HEK293 (cell line): Measurements from ENCODE around the gene CIC.

Experiments used
- CTCF ChIA-PET: fragments of 350-600 bp; formaldehyde crosslinking; extraction: SDS; loops from one replicate; lab custom pipeline; 2021; ENCODE audit warnings: antibody characterized with exemption; lab: Yijun Ruan, JAX
- POLR2A ChIA-PET: fragments of 300-600 bp; formaldehyde crosslinking; extraction: SDS; loops from one replicate; lab custom pipeline; 2020; ENCODE audit warnings: antibody characterized with exemption, inconsistent platforms; lab: Yijun Ruan, JAX
- H3K27ac ChIP-seq: fragments of 200-500 bp; sonication (Bioruptor generic); 2 replicates; pipeline ENCODE4 v1.5.1; 2014; ENCODE audit warnings: low read depth, low read length, control low read depth, inconsistent platforms; ENCODE audit errors: extremely low read depth
- H3K36me3 ChIP-seq, 2 experiments: fragments of 200-500 bp in 1 of 2; sonication (Bioruptor generic) in 1 of 2; 1 replicate in 1 of 2; 2 replicates in 1 of 2; pipeline ENCODE4 v1.5.1; 2014 to 2017; ENCODE audit warnings: inconsistent platforms in 2 of 2, low read length in 2 of 2; ENCODE audit not compliant: control insufficient read depth in 2 of 2, insufficient read depth in 1 of 2
- H3K4me1 ChIP-seq: fragments of 200-500 bp; sonication (Bioruptor generic); 2 replicates; pipeline ENCODE4 v1.5.1; 2014; ENCODE audit warnings: mild to moderate bottlenecking, low read length, inconsistent platforms; ENCODE audit not compliant: control insufficient read depth, insufficient read depth
- H3K4me3 ChIP-seq: 2 replicates; pipeline ENCODE4 v1.5.1; 2011; ENCODE audit warnings: low read depth, mild to moderate bottlenecking, control low read depth, low read length, moderate library complexity
- H3K9me3 ChIP-seq: fragments of 200-500 bp; sonication (Bioruptor generic); 2 replicates; pipeline ENCODE4 v1.5.1; 2014; ENCODE audit warnings: low read depth, low read length, inconsistent platforms; ENCODE audit not compliant: control insufficient read depth, insufficient read depth
- KLF1 ChIP-seq: fragments of 450-650 bp; formaldehyde crosslinking; IDR thresholded peaks from 2 replicates; pipeline ENCODE4 v1.5.1; 2016; ENCODE audit warnings: missing biosample characterization, missing genetic modification characterization
- KLF8 ChIP-seq: fragments of 450-650 bp; formaldehyde crosslinking; IDR thresholded peaks from 2 replicates; pipeline ENCODE4 v1.5.1; 2016; ENCODE audit warnings: missing biosample characterization, missing genetic modification characterization
- PATZ1 ChIP-seq: fragments of 450-650 bp; formaldehyde crosslinking; IDR thresholded peaks from 2 replicates; pipeline ENCODE4 v1.5.1; 2016; ENCODE audit warnings: missing biosample characterization, missing genetic modification characterization
- PRDM1 ChIP-seq: fragments of 450-650 bp; formaldehyde crosslinking; IDR thresholded peaks from 2 replicates; pipeline ENCODE4; 2016; ENCODE audit warnings: missing biosample characterization, missing genetic modification characterization
- ZBTB17 ChIP-seq: fragments of 450-650 bp; formaldehyde crosslinking; IDR thresholded peaks from 2 replicates; pipeline ENCODE4 v1.5.1; 2016; ENCODE audit warnings: missing biosample characterization, missing genetic modification characterization
- ZBTB20 ChIP-seq: fragments of 450-650 bp; formaldehyde crosslinking; IDR thresholded peaks from 2 replicates; pipeline ENCODE4 v1.5.1; 2016; ENCODE audit warnings: missing biosample characterization, missing genetic modification characterization
- ZNF112 ChIP-seq: fragments of 450-650 bp; formaldehyde crosslinking; IDR thresholded peaks from 2 replicates; pipeline ENCODE4 v1.5.0; 2017; ENCODE audit warnings: missing biosample characterization, missing genetic modification characterization
- ZNF394 ChIP-seq: fragments of 450-650 bp; formaldehyde crosslinking; IDR thresholded peaks from 2 replicates; pipeline ENCODE4 v1.5.1; 2016; ENCODE audit warnings: missing biosample characterization, missing genetic modification characterization, mild to moderate bottlenecking, moderate library complexity, borderline replicate concordance
- ZNF692 ChIP-seq: fragments of 450-650 bp; formaldehyde crosslinking; IDR thresholded peaks from 2 replicates; pipeline ENCODE4 v1.5.1; 2016; ENCODE audit warnings: missing biosample characterization, missing genetic modification characterization
- ZNF768 ChIP-seq: fragments of 450-650 bp; formaldehyde crosslinking; IDR thresholded peaks from 2 replicates; pipeline ENCODE4 v1.5.1; 2018; ENCODE audit warnings: missing biosample characterization, mild to moderate bottlenecking, missing genetic modification characterization
- ZNF837 ChIP-seq: fragments of 450-650 bp; formaldehyde crosslinking; IDR thresholded peaks from 2 replicates; pipeline ENCODE4 v1.5.1; 2016; ENCODE audit warnings: missing biosample characterization, missing genetic modification characterization
- ZSCAN30 ChIP-seq: fragments of 450-650 bp; IDR thresholded peaks from 2 replicates; pipeline ENCODE4 v1.5.1; 2018; ENCODE audit warnings: missing biosample characterization, mild to moderate bottlenecking, missing genetic modification characterization, moderate library complexity
- TF ChIP-seq, protein P1 (sequence below): fragments of 450-650 bp; formaldehyde crosslinking; IDR thresholded peaks from 2 replicates; pipeline ENCODE4 v1.5.1; 2016; ENCODE audit warnings: missing biosample characterization, missing genetic modification characterization
- TF ChIP-seq, protein P2 (sequence below): fragments of 450-650 bp; IDR thresholded peaks from 2 replicates; pipeline ENCODE4 v1.5.1; 2018; ENCODE audit warnings: missing biosample characterization, missing genetic modification characterization
- TF ChIP-seq, protein P3 (sequence below): fragments of 450-650 bp; formaldehyde crosslinking; conservative IDR thresholded peaks from 2 replicates; pipeline ENCODE4 v1.5.1; 2016; ENCODE audit warnings: low read depth, missing biosample characterization, missing genetic modification characterization

The CIC gene

GRCh38 chr19:42313840-42314755 lies 45.0 kb downstream of the CIC start (continued):
- TF ChIP-seq, protein P1, sequence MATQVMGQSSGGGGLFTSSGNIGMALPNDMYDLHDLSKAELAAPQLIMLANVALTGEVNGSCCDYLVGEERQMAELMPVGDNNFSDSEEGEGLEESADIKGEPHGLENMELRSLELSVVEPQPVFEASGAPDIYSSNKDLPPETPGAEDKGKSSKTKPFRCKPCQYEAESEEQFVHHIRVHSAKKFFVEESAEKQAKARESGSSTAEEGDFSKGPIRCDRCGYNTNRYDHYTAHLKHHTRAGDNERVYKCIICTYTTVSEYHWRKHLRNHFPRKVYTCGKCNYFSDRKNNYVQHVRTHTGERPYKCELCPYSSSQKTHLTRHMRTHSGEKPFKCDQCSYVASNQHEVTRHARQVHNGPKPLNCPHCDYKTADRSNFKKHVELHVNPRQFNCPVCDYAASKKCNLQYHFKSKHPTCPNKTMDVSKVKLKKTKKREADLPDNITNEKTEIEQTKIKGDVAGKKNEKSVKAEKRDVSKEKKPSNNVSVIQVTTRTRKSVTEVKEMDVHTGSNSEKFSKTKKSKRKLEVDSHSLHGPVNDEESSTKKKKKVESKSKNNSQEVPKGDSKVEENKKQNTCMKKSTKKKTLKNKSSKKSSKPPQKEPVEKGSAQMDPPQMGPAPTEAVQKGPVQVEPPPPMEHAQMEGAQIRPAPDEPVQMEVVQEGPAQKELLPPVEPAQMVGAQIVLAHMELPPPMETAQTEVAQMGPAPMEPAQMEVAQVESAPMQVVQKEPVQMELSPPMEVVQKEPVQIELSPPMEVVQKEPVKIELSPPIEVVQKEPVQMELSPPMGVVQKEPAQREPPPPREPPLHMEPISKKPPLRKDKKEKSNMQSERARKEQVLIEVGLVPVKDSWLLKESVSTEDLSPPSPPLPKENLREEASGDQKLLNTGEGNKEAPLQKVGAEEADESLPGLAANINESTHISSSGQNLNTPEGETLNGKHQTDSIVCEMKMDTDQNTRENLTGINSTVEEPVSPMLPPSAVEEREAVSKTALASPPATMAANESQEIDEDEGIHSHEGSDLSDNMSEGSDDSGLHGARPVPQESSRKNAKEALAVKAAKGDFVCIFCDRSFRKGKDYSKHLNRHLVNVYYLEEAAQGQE (tag by site-specific recombination): no peak; the same call in 1 of the 2 replicates
- no peak for TF ChIP-seq ZNF112 (tag by site-specific recombination)
- TF ChIP-seq, all 188 proteins: peak for 10

DNA sequence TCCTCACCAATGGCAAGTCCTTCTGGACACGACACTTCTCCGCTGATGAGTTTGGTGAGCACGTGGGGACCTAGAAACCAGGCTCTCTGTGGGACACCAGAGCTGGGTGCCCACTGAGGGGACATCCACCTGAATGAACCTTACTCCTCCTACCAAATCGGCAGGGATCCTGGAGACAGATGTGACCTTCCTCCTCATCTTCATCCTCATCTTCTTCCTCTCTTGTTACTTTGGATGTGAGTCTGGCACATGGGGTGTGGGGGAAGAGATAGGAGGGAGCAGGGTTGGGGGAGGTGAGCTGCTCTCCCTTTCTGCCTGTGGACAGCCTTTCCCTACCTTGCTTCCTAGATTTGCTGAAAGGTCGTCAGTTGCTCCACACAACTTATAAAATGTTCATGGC lies 46.0 kb downstream of the CIC start:
- H3K36me3 ChIP-seq: no peaks in the 10 kb centered on the region; a peak in 1 of 3 replicates
- CTCF ChIA-PET: interaction anchor here (0.6 to 0.9 kb wide), 3 partner anchors 19 to 1258 kb away, joined by 3 to 6 read pairs (median 3); no protein-coding TSS in a partner anchor
- no peak overlapping the region for H3K27ac ChIP-seq
- no peak overlapping the region for H3K4me3 ChIP-seq
- H3K9me3 ChIP-seq: no peaks in the 10 kb centered on the region
- H3K4me1 ChIP-seq: no peaks in the 10 kb centered on the region; the same call in 1 of the 2 replicates
- TF ChIP-seq ZNF768 (tag by site-specific recombination): no peak
- TF ChIP-seq, protein P2, sequence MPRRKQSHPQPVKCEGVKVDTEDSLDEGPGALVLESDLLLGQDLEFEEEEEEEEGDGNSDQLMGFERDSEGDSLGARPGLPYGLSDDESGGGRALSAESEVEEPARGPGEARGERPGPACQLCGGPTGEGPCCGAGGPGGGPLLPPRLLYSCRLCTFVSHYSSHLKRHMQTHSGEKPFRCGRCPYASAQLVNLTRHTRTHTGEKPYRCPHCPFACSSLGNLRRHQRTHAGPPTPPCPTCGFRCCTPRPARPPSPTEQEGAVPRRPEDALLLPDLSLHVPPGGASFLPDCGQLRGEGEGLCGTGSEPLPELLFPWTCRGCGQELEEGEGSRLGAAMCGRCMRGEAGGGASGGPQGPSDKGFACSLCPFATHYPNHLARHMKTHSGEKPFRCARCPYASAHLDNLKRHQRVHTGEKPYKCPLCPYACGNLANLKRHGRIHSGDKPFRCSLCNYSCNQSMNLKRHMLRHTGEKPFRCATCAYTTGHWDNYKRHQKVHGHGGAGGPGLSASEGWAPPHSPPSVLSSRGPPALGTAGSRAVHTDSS: peak; percentile 95
- POLR2A ChIA-PET: interaction anchor here (0.6 to 2.0 kb wide), 2 partner anchors 72 to 455 kb away, joined by 4 to 7 read pairs; no protein-coding TSS in a partner anchor

- ChIA-PET POLR2A (interaction anchor here (1.2 to 2.0 kb wide), 2 partner anchors 10 to 73 kb away, joined by 3 to 7 read pairs; no protein-coding TSS in a partner anchor), CTCF (interaction anchor here (0.6 to 0.9 kb wide), 2 partner anchors 21 to 30 kb away, joined by 3 to 4 read pairs; no protein-coding TSS in a partner anchor)
- no peak overlapping the region for H3K27ac ChIP-seq
- TF ChIP-seq KLF8 (tag by site-specific recombination) (no peak; the same call in 1 of the 2 replicates), ZBTB17 (tag by site-specific recombination) (peak; percentile 45), ZNF692 (tag by site-specific recombination) (no peak), ZNF394 (tag by site-specific recombination) (peak; percentile 56; the same call in 1 of the 2 replicates), KLF1 (tag by site-specific recombination) (0 out of 2 replicates have a peak, but pooled peaks have one; percentile 15), PATZ1 (peak; percentile 30; the same call in 1 of the 2 replicates), ZNF837 (tag by site-specific recombination) (no peak), PRDM1 (tag by site-specific recombination) (peak; percentile 61), ZBTB20 (0 out of 2 replicates have a peak, but pooled peaks have one; percentile 33), ZSCAN30 (tag by site-specific recombination) (no peak)
- TF ChIP-seq, protein P3, sequence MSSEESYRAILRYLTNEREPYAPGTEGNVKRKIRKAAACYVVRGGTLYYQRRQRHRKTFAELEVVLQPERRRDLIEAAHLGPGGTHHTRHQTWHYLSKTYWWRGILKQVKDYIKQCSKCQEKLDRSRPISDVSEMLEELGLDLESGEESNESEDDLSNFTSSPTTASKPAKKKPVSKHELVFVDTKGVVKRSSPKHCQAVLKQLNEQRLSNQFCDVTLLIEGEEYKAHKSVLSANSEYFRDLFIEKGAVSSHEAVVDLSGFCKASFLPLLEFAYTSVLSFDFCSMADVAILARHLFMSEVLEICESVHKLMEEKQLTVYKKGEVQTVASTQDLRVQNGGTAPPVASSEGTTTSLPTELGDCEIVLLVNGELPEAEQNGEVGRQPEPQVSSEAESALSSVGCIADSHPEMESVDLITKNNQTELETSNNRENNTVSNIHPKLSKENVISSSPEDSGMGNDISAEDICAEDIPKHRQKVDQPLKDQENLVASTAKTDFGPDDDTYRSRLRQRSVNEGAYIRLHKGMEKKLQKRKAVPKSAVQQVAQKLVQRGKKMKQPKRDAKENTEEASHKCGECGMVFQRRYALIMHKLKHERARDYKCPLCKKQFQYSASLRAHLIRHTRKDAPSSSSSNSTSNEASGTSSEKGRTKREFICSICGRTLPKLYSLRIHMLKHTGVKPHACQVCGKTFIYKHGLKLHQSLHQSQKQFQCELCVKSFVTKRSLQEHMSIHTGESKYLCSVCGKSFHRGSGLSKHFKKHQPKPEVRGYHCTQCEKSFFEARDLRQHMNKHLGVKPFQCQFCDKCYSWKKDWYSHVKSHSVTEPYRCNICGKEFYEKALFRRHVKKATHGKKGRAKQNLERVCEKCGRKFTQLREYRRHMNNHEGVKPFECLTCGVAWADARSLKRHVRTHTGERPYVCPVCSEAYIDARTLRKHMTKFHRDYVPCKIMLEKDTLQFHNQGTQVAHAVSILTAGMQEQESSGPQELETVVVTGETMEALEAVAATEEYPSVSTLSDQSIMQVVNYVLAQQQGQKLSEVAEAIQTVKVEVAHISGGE: peak; percentile 82
These were observed 47.5 kb downstream of the CIC start for GRCh38 chr19:42316223-42317211.

More at GRCh38 chr19:42316223-42317211, 47.5 kb downstream of the CIC start:
- no peaks in the 10 kb centered on the region; the same call in 1 of the 2 replicates for H3K4me1 ChIP-seq
- no peaks in the 10 kb centered on the region; a peak in 1 of 3 replicates for H3K36me3 ChIP-seq
- no peak overlapping the region for H3K4me3 ChIP-seq
- no peaks in the 10 kb centered on the region for H3K9me3 ChIP-seq
